HG03060 (cell line): Measurements from ENCODE around the gene NTNG1.

ENCODE experiments used
- ATAC-seq: cut with Tn5 transposase; IDR thresholded peaks from one replicate; pipeline ENCODE4 v1.9.1; 2021; ENCODE audit warnings: low read depth, moderate number of reproducible peaks; ENCODE audit not compliant: unreplicated experiment

The NTNG1 gene

DNA sequence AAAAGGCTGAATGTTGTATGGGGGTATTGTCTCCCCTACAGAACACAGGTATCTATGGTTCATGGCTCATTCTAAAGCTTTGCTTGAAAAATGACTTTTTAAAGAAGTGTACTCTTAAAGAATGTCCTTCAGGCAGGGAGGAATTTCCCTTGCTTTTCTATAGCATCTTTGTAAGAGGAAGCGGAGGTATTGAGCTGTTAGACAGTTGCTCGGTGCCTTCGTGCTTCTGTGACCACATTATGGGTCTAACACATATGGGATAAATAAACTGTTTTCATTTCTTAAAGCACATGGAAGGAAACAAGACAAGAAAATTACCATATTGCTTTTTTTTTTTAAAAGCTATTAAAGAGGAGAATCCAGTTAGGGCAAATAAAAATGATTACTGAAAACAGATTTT, 182.9 kb downstream of the NTNG1 start:
- no peak for ATAC-seq

DNA sequence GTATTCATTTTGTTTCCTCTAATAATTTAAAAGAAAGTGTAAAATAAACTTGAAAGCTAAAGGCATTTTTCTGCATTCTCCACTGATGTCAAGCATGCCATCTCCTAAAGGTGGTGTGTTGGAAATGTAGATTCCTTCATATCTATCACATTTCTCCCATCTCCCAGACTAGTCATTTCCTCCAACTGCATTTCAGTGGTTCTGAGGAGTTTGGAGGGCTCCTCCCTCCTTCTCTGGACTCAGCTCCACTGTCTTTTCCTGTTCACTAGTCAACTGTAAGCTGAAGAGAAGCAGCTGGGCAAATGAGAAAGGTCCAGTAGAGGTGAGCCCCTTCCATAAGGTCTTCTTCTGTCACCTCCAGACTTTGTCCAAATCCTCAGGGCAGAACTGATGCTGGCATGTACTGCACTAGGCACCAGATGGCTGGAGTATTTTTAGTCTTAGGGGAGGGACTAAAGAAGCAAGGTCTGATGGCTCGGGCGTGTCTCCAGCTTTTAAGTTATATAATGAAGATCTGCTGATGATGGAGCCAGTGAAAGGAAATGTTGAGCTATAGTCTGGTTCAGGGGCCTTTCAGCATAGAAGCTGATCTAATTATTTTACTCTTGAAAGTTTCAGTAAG, 186.1 kb downstream of the NTNG1 start:
- ATAC-seq, result no peak

DNA sequence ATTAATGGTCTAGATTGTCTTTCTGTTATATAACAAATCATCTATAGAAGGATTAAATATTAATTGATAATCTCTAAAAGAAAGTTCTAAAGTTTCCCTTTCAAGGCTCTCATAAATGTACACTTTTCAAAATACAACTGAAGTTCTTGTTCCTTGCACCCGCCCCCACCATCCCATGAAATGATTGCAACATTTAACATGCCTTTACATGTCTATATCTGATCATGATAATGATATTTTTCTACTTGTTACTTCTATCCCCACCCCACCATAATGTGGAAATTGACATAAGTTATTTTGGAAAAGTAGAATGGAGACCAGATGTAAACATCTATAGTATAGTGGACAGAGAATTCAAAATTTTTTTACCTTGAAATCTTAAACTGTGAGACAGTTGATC, 186.6 kb downstream of the NTNG1 start:
- ATAC-seq, result no peak

DNA sequence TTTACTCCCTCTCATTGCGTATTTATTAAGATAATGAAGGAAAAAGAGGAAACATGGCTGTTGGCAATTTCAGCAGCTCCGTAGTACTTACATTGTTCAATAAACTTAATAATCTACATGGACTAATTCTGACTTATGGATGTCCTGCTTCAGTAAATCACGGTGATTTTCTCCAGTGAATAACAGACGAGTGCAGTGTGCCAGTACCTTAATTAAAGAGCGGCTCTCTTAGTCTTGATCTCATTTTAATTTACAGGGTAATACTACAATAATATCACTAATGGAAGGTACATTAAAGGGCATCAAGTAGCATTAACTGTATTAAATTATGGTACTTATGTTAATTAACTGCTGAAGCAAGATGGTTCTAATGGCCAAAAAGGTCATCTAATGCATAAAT, 187.2 kb downstream of the NTNG1 start:
- no peak for ATAC-seq

DNA sequence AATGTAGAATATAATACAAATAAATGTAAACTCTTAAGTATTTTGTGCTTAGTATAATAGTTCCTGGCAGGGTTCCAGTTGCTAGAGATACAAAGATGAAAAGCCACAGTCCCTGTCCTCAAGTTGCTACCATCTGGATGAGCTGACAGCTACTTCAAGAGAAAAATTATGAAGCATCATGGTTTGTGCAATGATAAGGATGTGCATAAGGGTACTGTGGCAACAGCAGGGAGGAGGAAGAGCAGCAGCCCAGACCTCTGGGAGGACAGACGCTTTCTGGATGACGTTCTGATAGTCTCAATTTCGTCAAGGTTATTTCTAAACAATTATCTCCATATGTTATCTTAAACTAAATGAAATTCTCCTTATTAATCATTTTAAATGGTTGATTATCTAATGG, 198.9 kb downstream of the NTNG1 start:
- ATAC-seq, result no peak

DNA sequence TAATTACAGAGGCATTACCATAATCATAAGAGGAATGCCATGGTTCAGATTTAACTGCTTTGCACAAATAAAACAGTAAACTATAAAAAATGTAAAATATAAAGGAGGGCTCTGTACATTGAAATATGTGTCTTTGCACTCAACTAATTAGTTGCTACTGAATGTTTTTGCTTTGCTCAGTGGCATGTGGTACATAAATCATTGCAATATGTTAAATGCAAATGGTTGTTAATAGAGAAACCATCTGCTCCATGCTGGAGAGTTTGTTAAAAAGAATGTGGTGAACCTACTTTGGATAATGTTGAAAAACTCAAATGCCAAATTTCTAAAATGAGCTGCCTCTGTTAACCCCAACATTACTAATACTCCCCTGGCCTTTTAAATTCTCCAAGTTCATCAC, 201.5 kb downstream of the NTNG1 start:
- ATAC-seq, result no peak

DNA sequence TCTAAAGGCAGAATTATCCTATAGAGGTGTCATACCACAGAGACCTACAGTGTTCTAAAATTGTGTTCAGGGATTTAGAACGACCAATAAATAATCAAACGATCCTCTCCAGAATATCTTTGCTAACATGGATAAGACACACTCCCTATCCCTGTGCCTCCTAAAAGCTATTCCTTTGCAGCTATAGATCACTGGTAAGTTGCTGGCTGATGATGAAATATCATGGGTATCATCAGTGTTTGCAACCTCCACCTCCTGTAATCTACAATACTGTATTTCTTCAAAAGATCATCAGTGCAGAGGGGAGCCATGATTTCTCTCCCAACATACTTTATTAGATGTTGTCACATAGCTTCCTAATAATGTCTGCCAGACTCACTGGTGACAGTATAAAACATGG, 201.9 kb downstream of the NTNG1 start:
- ATAC-seq, result no peak

DNA sequence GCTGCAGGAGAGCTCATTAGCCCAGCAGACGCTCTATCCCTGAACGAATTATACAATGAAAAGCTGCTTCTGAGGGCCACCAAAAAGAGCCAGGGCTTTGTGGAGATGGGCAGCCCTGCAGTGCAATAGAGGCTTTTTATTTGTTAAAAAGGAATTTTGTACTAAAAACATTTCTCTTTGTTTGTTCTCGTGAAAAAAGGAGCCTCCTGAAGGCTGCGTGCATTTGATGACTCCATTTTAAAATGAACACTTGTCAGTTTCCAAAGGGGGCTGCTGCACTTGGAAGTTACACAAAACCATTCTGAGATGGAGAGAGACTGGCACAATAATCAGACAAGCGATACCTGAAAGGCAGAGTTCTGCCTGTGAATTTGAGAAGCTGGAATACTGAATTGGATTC, 202.8 kb downstream of the NTNG1 start:
- no peak for ATAC-seq

DNA sequence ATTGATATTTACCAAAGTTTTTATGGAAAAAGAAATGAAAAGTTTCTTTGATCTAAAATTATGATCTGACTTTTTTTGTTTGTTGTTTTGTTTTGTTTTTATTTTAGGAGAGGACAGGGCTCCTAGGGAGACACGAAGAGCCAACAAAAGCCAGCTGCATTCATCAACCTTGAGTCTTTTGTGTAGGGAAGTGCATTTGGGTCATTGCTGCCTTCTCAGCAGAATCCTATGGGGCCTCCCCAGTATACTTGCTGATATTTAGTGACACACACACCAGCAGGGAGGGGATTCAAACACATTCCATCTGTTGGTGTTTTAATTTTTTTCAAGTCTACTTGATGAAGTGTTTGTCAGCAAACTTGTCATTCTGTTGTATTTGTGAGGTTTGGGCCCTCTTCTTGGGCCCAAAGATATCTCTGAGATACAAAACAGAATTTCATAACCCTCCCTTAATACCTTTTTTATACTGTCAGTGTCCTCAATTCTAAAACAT, 203.5 kb downstream of the NTNG1 start:
- ATAC-seq, result no peak

DNA sequence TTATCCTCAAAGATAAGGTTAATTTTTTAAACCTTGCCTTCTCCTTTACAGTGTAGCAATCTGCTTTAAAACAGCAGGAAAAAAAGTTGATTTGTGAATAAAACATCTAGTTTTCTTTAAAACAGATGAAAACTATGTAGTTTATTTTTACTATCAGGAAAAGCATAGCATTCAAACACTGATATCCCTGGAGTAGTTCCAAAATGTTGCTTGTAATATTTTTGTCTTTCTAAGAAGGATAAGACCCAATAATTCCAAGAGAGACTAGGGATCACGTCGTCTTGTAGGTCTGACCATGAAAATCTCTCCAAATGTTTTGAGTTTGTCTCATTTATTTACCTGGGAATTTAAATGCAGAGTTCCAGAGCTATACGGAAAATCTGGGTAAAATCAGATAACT, 204.0 kb downstream of the NTNG1 start:
- ATAC-seq, result no peak

DNA sequence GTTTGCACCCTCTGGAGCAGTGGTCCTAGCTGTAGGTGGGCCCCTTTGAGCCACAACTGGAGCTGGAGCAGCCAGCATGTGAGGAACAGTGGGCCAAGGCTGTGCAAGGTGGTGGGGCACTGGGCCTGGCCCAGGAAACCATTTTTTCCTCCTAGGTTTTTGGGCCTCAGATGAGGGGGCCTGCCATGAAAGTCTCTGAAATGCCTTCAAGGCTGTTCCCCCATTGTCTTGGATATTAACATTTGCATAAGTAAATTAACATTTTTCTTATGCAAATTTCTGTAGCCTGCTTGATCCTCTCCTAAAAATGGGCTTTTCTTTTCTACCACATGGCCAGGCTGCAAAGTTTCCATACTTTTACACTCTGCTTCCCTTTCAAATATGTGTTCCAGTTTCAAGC, 212.0 kb downstream of the NTNG1 start:
- ATAC-seq, result no peak

DNA sequence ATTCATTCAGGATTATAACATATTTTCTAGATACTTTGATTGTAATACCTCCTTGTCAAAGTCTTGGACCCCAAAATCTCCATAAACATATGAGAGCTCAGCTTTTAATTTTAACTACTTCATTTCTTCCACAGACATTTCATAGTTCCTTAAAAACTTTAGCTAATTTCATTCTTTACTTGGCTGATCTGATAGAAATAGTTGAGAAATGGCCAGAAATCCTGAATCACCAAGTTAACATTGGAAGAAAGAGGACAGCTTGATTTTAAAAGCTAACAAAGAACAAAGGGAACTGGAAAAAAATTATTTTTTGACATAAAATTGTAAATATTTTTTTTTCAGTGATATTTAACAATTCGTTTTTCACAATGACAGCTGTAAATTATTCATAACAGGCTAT, 216.5 kb downstream of the NTNG1 start:
- ATAC-seq, result no peak

DNA sequence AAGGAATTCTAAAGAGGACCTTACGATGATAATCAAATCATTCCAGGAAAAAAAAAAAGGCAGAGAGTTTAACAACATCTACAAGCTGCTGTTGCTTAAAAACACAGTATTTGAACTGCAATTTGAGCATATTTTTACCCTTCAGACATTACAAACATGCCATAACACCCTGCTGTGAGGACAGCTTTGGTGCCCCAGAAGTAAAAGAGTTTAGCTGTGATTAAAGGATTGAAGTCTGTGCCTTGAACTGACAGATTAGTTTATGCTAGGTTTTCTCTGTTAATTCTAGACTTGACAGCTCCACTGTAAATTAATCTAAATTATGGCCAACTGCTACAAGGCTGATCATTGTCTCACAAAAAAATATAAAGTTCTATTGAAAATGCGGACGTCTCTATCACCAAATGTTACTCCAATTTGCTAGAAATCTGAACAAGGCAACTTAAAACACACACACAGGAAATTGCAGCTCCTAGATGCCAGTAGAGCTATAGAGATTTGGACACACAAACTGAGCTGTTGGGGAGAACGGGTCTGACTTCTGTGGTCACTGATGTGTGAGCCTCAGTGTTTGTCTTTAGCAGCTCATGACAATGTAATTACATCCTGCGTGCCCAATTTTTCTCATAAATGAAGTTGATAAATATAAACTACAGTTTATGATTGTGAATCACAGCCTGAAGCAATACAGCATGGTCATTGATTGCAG, 217.9 kb downstream of the NTNG1 start:
- no peak for ATAC-seq

DNA sequence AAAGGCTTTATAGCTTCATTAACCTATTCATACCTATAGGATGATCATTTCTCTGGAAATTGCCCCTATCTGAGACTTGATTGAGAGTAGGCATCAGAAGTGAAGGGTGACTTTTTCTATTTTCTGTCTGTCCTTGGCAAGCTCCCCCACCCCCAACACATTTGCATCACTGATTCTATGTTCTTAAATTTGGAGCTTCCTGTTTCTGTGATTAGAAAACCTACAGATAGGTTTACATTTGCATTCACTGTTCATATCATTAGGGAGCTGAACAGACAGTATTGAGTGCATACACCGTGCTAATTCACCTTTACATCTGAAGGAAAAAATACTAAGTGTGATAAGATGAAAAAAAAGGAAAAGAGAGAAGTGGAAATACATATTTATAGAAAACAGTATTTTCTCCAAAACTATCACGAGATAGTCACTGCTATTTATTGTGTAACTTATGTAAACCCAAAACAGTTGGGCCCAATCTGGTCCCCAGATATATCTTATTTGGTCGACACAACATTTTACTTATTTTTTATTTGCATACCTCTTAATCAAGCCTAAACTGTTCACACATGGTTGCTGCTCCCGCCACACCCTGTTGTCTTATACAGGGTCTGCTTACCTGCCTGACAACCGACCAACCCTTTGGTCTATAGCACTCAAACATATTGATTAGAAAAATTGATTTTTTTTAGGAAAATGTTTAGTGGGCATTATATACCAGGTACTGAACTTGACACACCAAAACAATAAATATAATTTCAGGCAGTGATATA, 218.8 kb downstream of the NTNG1 start:
- ATAC-seq, result peak; percentile 52

DNA sequence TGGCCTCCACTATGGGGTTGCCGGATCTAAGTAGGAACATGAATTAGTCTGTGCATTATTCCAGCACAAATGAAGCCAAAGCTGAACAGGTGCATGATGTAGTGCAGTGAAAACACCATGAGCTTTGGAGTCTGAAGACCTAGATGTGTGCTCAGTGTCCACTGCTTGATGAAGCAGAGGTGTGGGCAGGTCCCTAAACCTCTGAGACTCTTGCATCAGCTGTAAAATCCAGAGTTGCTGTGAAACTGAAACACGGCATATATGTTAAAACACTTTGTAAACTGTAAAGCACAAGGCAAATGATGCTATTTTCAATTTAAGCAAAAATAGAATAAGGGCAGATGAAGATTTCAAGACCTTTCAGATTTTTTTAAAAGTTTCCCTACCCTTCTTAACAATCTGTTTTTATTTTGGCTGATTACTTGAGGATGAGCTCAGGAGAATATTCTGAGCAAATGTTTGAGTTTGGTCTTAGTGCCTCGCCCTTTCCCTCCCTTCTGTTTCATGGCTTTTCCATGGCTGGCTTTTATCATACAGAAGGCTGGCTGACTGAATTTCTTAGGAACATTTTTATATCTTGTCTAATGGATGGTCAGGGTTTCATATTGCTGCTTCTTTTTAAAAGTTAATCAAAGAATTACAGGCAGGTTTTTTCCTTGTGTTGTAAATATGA, 221.8 kb downstream of the NTNG1 start:
- no peak for ATAC-seq

DNA sequence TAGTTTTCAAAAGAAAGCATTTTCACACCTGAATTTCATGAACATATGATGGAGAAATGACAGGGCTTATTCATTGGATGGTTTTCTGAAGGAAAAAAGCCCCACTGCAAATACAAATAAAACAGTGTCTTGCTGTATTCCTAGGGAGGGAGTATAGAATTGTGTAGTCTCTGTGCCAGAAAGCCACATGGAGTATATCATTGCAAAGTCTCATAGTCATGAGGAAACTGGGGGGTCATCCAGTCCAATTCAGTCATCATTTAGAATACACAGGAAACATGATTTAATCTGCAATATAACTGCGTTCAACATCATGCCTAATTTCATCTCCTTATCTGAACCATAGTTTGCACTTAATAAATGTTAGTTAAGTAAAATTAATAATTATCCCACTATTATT, 222.3 kb downstream of the NTNG1 start:
- ATAC-seq, result no peak

DNA sequence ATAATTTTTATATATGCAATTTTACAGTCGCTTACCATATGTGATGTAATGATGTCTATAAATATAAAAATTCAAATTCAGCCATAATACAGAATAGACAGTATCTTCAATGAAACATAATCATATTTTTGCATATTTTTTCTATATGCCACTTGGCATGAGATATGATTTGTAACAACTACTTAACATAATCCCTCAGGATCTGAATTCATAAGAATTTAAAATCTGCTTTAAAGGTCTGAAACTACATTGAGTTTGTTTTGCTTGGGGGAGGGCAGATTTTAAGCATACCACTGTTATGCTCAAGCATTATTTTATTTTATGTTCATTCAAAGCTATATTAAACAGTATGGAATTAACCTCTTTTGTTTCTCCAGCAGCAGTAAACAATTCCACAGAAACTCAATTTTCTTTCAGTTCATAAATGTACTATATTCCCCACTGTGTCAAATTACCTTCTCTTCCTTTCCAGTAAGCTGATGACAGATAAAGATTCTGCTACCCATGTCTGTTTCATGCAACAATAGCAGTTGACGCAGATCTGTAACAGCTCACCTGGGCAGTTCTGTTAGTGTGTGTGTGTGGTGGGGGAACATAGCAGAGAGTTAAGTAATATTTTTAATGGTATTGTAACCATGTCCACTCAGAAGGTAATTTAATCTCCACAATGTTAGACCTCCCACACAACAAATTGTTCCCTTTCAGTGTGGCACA, 224.8 kb downstream of the NTNG1 start:
- ATAC-seq, result no peak

DNA sequence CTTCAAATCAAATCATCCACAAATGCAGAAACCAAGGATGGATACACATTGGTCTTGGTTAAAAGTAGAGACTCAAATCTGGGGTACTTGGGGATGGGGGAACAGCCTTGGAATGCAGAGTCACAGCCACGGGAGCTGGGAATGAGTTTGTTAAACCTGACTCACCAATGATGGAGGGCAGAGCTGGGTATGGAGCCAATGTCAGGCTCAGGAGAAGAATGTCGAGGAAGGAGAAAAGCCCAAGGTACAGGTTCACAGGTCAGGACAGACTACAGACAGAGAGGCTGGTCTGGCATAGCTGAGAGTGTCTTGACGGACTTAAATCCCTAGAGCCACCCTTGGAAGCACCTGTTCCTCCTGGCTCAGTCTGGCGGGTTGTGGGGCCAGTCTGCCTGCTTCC, 237.6 kb downstream of the NTNG1 start:
- no peak for ATAC-seq

DNA sequence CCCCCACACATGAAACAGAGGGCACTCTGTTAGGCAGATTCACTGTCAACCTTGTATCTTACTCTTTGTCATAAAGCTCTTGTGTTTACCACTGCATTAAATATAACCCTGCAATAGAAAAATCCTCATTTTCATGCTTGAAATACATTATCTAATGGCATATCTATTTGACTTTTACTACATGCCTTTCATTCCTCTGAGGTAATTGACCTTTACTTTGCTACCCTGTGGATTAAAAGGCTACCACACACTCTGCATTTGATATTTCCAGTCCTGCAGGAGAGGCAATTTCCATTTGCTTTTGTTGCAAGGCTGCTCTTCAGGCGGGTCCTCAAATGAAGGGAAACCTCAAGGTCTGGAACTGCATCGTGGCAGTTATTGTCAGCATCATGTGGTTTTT, 238.0 kb downstream of the NTNG1 start:
- no peak for ATAC-seq

DNA sequence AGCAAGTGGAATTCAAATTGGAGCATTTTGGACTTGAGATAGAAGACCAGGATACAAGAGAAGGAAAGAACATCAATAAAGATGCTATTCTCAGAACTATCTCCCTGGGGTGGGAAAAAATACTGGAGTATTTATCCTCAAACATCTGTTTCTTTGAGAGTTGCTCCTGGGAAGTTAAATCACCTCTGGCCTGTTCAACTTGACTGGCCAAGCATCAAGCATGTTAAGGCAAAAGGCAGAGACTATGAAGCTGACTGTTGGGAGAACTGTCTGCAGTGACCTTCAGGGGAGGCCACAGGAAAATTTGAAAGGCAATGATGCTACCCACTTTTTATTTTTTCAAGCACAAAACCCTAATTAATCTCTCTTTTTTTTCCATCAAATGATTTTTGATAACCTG, 239.0 kb downstream of the NTNG1 start:
- no peak for ATAC-seq
